Activated T-cell treated with anti-CD3 and anti-CD28 coated beads, Interleukin-2, amount 50 U/mL, for 4 hours (primary cell): ENCODE data around the gene MMP21. TPM values are rescaled to one million over a fixed set of nuclear protein-coding genes. Genes with fewer than 3 reads are reported as not detected.
A peak's percentile ranks its signal among the peaks of the same experiment; 100 is the strongest.

Experiments
- ATAC-seq, 2 donors: fragments of 200-7000 bp; cut with Tn5 transposase; one replicate each; pipeline ENCODE4 v1.10.0; 2021
- DNase-seq: peaks from one replicate; pipeline ENCODE4 v3.0.0-alpha.2; 2020
- H3K27me3 Mint-ChIP-seq: one replicate; pipeline ENCODE4 v1.8.0; 2021; ENCODE audit warnings: low read depth, mixed read lengths
- H3K36me3 Mint-ChIP-seq: one replicate; pipeline ENCODE4 v1.8.0; 2022; ENCODE audit warnings: mixed read lengths; ENCODE audit not compliant: insufficient read depth
- H3K4me1 Mint-ChIP-seq: one replicate; pipeline ENCODE4 v1.8.0; 2021; ENCODE audit warnings: low read depth, mixed read lengths
- H3K4me3 Mint-ChIP-seq: one replicate; pipeline ENCODE4 v1.8.0; 2021; ENCODE audit warnings: mild to moderate bottlenecking, moderate library complexity, mixed read lengths
- H3K9me3 Mint-ChIP-seq: one replicate; pipeline ENCODE4 v1.8.0; 2021; ENCODE audit warnings: mixed read lengths
- total RNA-seq, 3 donors: library from RNA; stranded (reverse); gene quantifications; one replicate each; pipeline ENCODE4 v1.2.1, GENCODE V29; 2021

Gene MMP21
- total RNA-seq, 3 donors from 2014 or later: not detected

DNA sequence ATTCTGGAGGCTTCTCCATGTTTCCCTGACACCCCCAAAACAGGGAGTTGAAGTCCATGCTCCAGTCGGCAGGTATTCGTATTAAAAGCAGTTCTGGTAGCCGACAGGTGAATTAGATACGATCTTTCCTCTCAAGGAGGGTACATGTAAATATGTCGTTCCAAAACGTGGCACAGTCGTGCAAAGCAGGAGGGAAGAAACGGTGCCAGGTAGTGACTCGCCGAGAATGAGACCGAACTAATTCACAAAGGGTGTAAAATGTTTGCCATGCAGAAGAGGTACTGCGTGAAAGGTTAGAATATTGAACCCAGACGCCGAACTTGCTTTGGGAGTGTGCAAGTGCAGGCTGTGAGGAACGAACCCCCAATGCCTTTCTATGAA is 55.6 kb downstream of the MMP21 start:
- Mint-ChIP-seq H3K27me3 (no peaks in the 10 kb centered on the region), H3K36me3 (peaks cover 24% of the 10 kb centered on the region), H3K4me3 (peak overlapping the region; percentile 95), H3K9me3 (peaks cover 3% of the 10 kb centered on the region), H3K4me1 (peaks cover 34% of the 10 kb centered on the region)
- ATAC-seq: no peak
- no peak for DNase-seq

DNA sequence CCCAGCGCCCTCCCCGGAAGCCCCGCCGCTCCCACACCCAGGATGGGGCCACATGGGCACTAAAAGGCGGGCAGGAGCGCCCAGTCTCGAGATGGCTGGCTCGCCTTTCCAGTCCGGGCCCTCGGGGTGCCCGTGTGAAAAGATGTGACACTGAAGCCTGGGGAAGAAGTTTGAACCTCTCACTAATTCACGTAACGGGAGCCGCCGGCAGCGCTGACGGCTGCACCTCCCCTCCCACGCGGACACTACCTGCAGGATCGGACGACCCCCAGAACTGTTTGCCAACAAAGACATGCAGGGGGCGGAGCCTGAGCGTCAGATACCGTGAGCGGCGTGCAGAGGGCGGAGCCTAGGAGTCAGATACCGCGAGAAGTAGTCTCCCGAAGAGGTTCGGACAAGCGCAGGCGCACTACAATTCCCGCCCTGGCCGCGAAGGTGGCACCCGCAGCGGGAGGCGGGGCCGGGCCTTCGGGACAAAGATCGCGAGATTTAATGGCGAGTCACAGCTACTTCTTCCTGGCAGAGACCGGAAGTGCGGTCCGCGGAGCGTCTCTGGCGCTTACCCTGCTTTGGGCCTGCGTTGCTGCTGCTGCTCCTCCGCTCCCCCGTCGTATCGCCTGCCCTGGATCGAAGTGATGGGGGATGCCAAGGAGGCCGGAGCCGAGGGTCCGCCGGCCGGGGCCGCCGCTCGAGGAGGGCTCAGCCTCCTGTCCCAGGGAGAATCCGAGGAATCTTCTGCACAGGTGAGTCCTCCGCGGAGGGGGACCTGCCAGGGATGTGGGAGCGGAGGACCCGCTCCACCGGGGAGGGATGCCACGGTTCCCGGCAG is 56.2 kb downstream of the MMP21 start, which contains the start of gene EDRF1:
TSS of gene EDRF1 (plus strand) at position 537 of the 829 bp plus-strand sequence. CDS start at position 636, 99 bp downstream.
- ATAC-seq (peak; percentile 96 to 97), DNase-seq (peak; percentile 99)
- no peaks in the 10 kb centered on the region for H3K27me3 Mint-ChIP-seq
- peaks cover 3% of the 10 kb centered on the region for H3K9me3 Mint-ChIP-seq
- H3K4me3 Mint-ChIP-seq: peak within 1 kb of the TSS; percentile 95
- H3K4me1 Mint-ChIP-seq: peaks cover 32% of the 10 kb centered on the region
- H3K36me3 Mint-ChIP-seq: peaks cover 19% of the 10 kb centered on the region

Other genes with a start within 250 kb of the MMP21 start
- not detected for gene TEX36, start 92.7 kb downstream of the MMP21 start, total RNA-seq
- 10 to 100 TPM; 25.4 to 25.6 (median 25.5) TPM for gene EDRF1, start 56.1 kb downstream of the MMP21 start, total RNA-seq
- 10 to 100 TPM; 28.0 to 35.1 (median 32.8) TPM for gene UROS, start 47.4 kb upstream of the MMP21 start, total RNA-seq
- 100 to 1,000 TPM; 159 to 175 (median 166) TPM for gene BCCIP, start 47.7 kb upstream of the MMP21 start, total RNA-seq
- 10 to 100 TPM in 2 of 3 donors, 1 to 10 TPM in 1; 9.3 to 18.0 (median 13.0) TPM for gene DHX32, start 105.5 kb upstream of the MMP21 start, total RNA-seq
- under 1 TPM; 0.37 to 0.71 (median 0.66) TPM for gene FANK1, start 120.7 kb upstream of the MMP21 start, total RNA-seq